Adrenal gland (tissue), 12 donors: ENCODE measurements around the gene CPO. TPM values are rescaled to one million over a fixed set of nuclear protein-coding genes. Genes with fewer than 3 reads are reported as not detected.

Experiments used
- DNase-seq, 7 donors: peaks; one replicate each; pipeline ENCODE4 v3.0.0-alpha.2; 2019 to 2020
- H3K27ac ChIP-seq, 5 donors: fragments of 200-600 bp; sonication (generic) in 4 of 5; 1 replicate in 3 of 5; 2 replicates in 2 of 5; pipeline versions ENCODE4 v1.5.1 to v1.8.0; 2016 to 2020; ENCODE audit warnings: mild to moderate bottlenecking in 1 of 5
- H3K27me3 ChIP-seq: fragments of 200-600 bp; 2 replicates; pipeline ENCODE4 v1.8.0; 2021
- H3K36me3 ChIP-seq, 2 donors: fragments of 200-600 bp; replicated peaks in 1 of 2; 1 replicate in 1 of 2; 2 replicates in 1 of 2; pipeline versions ENCODE4 v1.5.1 to v1.8.0; 2018 to 2022
- H3K4me1 ChIP-seq, 2 donors: fragments of 200-600 bp; replicated peaks in 1 of 2; 1 replicate in 1 of 2; 2 replicates in 1 of 2; pipeline versions ENCODE4 v1.5.1 to v1.8.0; 2018 to 2021
- H3K4me3 ChIP-seq, 4 donors: fragments of 200-600 bp; sonication (generic) in 3 of 4; one replicate each; pipeline ENCODE4 v1.5.1; 2016 to 2018
- H3K9me3 ChIP-seq, 3 donors: fragments of 200-600 bp; sonication (generic) in 1 of 3; replicated peaks in 1 of 3; 1 replicate in 2 of 3; 2 replicates in 1 of 3; pipeline versions ENCODE4 v1.5.1 to v1.8.0; 2016 to 2021
- POLR2A ChIP-seq, 2 donors: fragments of 450-650 bp; IDR thresholded peaks; one replicate each; pipeline ENCODE4 v1.6.1; 2017; ENCODE audit warnings: antibody characterized with exemption in 2 of 2, mild to moderate bottlenecking in 2 of 2, moderate library complexity in 1 of 2
- WGBS, 4 donors: extraction: QIAGEN DNeasy Blood & Tissue Kit in 2 of 4; methylation state at CpG; one replicate each; pipeline versions ENCODE4 v1.1.5 to v1.1.7; 2013 to 2017; 5-methylcytosine and 5-hydroxymethylcytosine counted together
- intact Hi-C, 2 donors: fragments of 100-400 bp; cut with DNase I; formaldehyde crosslinking; loops; one replicate each; pipeline versions ENCODE4 v1.14.1 to v1.15.0; 2022 to 2023
- polyA plus RNA-seq, 3 donors: library from polyadenylated mRNA; stranded (reverse); fragments of 200-250 nt in 2 of 3; fragments of 350-450 nt in 1 of 3; fragmentation: Illumina TruSeq in 1 of 3; extraction: RNeasy Lipid Tissue Mini Kit (QIAGEN cat#74804) in 1 of 3; gene quantifications; one replicate each; pipeline ENCODE4 v1.2.3, GENCODE V29; 2013 to 2014
- total RNA-seq, 9 donors: library from RNA; depleted of rRNA in 4 of 9; stranded (reverse); fragments of >200 nt in 4 of 9; fragments of 120-200 nt in 1 of 9; fragmentation: NEBNext Ultra II Directional in 1 of 9; extraction: Animal tissue kit (Norgen Biotek cat#: 25700) in 1 of 9; gene quantifications; one replicate each; pipeline versions ENCODE4 v1.1.0 to v1.2.4, GENCODE V29; 2013 to 2023
- TF ChIP-seq, protein P1 (sequence below), 6 experiments: fragments of 450-650 bp in 4 of 6; fragments of 200-600 bp in 2 of 6; sonication (generic) in 1 of 6; IDR thresholded peaks; 1 replicate in 5 of 6; 2 replicates in 1 of 6; pipeline versions ENCODE4 v1.5.1 to v1.8.0; 2016 to 2021; ENCODE audit warnings: antibody characterized with exemption in 6 of 6, mild to moderate bottlenecking in 2 of 6, moderate library complexity in 1 of 6
- donor health status: healthy with polysubstance abuse.
- donor health status: Bipolar disorder and iron deficiency.
- donor health status: DM: yes; HTN: yes; CAD: no.
- donor health status: DM: no; HTN: no; CAD: no.
- donor health status: DM: no; HTN: no; CAD: no.
- donor health status: DM: yes; HTN: yes; CAD: no.

The CPO gene
- total and polyA plus RNA-seq, 12 donors: 0.24 to 13.5 (median 0.57) TPM; not detected in 1

GRCh38 chr2:206979922-206980321 is 40.6 kb downstream of the CPO start:
- Histone ChIP-seq H3K36me3 (no peaks in the 10 kb centered on the region), H3K4me3 (no peak overlapping the region), H3K27ac (no peak overlapping the region), H3K9me3 (no peaks in the 10 kb centered on the region), H3K27me3 (no peaks in the 10 kb centered on the region), H3K4me1 (peaks cover 0 to 17% of the 10 kb centered on the region in 2 donors)
- intact Hi-C loops: loop anchor here (5.0 to 10.0 kb wide), 6 partner anchors 175 to 497 kb away; no protein-coding TSS in a partner anchor
- WGBS, 4 donors: 49 to 70% (median 51%) methylated on average over 2 of the region's 2 CpGs
- no peak for TF ChIP-seq POLR2A (IDR thresholded peaks at IDR 0.05)
- TF ChIP-seq, protein P1, sequence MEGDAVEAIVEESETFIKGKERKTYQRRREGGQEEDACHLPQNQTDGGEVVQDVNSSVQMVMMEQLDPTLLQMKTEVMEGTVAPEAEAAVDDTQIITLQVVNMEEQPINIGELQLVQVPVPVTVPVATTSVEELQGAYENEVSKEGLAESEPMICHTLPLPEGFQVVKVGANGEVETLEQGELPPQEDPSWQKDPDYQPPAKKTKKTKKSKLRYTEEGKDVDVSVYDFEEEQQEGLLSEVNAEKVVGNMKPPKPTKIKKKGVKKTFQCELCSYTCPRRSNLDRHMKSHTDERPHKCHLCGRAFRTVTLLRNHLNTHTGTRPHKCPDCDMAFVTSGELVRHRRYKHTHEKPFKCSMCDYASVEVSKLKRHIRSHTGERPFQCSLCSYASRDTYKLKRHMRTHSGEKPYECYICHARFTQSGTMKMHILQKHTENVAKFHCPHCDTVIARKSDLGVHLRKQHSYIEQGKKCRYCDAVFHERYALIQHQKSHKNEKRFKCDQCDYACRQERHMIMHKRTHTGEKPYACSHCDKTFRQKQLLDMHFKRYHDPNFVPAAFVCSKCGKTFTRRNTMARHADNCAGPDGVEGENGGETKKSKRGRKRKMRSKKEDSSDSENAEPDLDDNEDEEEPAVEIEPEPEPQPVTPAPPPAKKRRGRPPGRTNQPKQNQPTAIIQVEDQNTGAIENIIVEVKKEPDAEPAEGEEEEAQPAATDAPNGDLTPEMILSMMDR (IDR thresholded peaks at IDR 0.05): no peak
- DNase-seq: no peak

- Histone ChIP-seq H3K27me3 (no peaks in the 10 kb centered on the region), H3K9me3 (no peaks in the 10 kb centered on the region), H3K36me3 (no peaks in the 10 kb centered on the region), H3K27ac (no peak overlapping the region), H3K4me1 (peaks cover 0 to 17% of the 10 kb centered on the region in 2 donors), H3K4me3 (no peak overlapping the region)
- no peak for DNase-seq
- no peak for TF ChIP-seq POLR2A (IDR thresholded peaks at IDR 0.05)
- TF ChIP-seq, protein P1 (IDR thresholded peaks at IDR 0.05): no peak
- intact Hi-C loops: loop anchor here (5.0 to 10.0 kb wide), 5 partner anchors 174 to 497 kb away; no protein-coding TSS in a partner anchor
Observed at GRCh38 chr2:206980413-206980812, 41.1 kb downstream of the CPO start.

DNA sequence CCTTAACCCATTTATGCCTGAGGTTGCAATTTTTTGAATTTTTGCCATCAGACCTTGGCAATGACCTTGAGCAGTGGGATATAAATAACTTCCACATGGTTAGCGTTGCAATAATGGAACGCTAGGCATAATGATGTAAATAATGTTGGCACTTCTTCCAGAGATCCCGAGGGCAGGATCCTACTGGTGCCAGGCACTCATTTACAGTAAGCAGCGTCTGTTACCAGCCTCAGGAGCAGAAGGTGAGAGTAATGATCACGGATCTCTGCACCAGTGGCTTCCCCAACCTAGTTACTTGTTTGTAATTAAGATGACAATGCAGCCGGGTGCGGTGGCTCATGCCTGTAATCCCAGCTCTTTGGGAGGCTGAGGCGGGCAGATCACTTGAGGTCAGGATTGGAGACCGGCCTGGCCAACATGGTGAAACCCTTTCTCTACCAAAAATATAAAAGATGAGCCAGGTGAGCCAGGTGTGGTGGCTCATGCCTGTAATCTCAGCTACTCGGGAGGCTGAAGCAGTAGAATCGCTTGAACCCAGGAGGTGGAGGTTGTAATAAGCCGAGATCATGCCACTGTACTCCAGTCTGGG is 41.9 kb downstream of the CPO start:
- WGBS, 4 donors: 69 to 76% (median 72%) methylated on average over 12 of the region's 12 CpGs
- DNase-seq: peak in 1 of 7 donors; percentile 11

GRCh38 chr2:206981739-206982340 is 42.5 kb downstream of the CPO start:
- TF ChIP-seq POLR2A (IDR thresholded peaks at IDR 0.05): no peak
- TF ChIP-seq, protein P1 (IDR thresholded peaks at IDR 0.05): peak; percentile 42 to 86 (median 72)
- H3K27ac ChIP-seq: no peak overlapping the region
- no peaks in the 10 kb centered on the region for H3K9me3 ChIP-seq
- H3K36me3 ChIP-seq: no peaks in the 10 kb centered on the region
- no peak overlapping the region for H3K4me3 ChIP-seq
- H3K4me1 ChIP-seq: peaks cover 0 to 17% of the 10 kb centered on the region in 2 donors
- intact Hi-C loops: loop anchor here (5.0 to 10.0 kb wide), 5 partner anchors 173 to 495 kb away; no protein-coding TSS in a partner anchor
- 43 to 62% (median 53%) methylated on average over 8 of the region's 8 CpGs for WGBS, 4 donors
- DNase-seq: peak; percentile 61 to 91 (median 72)
- no peaks in the 10 kb centered on the region for H3K27me3 ChIP-seq

More for the DNA sequence above, 41.9 kb downstream of the CPO start:
- no peak overlapping the region for H3K4me3 ChIP-seq
- no peaks in the 10 kb centered on the region for H3K27me3 ChIP-seq
- no peaks in the 10 kb centered on the region for H3K36me3 ChIP-seq
- no peak overlapping the region for H3K27ac ChIP-seq
- no peaks in the 10 kb centered on the region for H3K9me3 ChIP-seq
- intact Hi-C loops: loop anchor here (5.0 to 10.0 kb wide), 5 partner anchors 174 to 496 kb away; no protein-coding TSS in a partner anchor
- TF ChIP-seq POLR2A (IDR thresholded peaks at IDR 0.05): no peak
- TF ChIP-seq, protein P1 (IDR thresholded peaks at IDR 0.05): no peak
- H3K4me1 ChIP-seq: peaks cover 0 to 17% of the 10 kb centered on the region in 2 donors
